Smooth muscle cell of the coronary artery (primary cell): ENCODE results near the gene MAP3K7. TPM values are rescaled to one million over a fixed set of nuclear protein-coding genes. Genes with fewer than 3 reads are reported as not detected.

Source experiments
- total RNA-seq: library from RNA; depleted of rRNA; stranded (reverse); fragments of >200 nt; gene quantifications from 2 replicates; pipeline ENCODE4 v1.2.3, GENCODE V29; 2014; ENCODE audit warnings: low replicate concordance

The MAP3K7 gene
- 16.5 and 25.9 TPM in 2 replicates for total RNA-seq

GRCh38 chr6:90586836-90587638, at the start of gene MAP3K7:
Gene MAP3K7, minus strand, starts transcription at chr6:90587072. Its CDS starts 189 bp downstream, at chr6:90586883.

